ENCODE data around the gene PINK1.

Gene PINK1

DNA sequence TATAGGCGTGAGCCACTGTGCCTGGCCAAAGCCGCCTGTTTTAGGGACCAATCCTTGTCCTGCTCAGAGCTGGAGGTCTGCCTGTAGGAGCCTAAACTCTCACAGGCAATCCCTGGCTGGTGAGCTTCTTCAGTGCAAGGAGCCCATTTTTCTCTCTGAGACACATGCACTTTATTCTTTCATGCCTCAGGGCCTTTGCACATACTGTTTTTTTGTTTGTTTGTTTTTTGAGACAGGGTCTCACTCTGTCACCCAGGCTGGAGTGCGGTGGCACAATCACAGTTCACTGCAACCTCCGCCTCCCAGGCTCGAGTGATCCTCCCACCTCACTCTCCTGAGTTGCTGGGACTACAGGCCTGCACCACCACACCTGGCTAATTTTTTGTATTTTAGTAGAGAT is 21.6 kb upstream of the PINK1 start:
- DNase-seq (ENCODE audit: low spot score) = no peak

GRCh38 chr1:20612221-20612746 is 21.0 kb upstream of the PINK1 start:
- no peak for DNase-seq (ENCODE audit: low spot score)

GRCh38 chr1:20614131-20614579 is 19.1 kb upstream of the PINK1 start:
- no peak for DNase-seq (ENCODE audit: low spot score)

DNA sequence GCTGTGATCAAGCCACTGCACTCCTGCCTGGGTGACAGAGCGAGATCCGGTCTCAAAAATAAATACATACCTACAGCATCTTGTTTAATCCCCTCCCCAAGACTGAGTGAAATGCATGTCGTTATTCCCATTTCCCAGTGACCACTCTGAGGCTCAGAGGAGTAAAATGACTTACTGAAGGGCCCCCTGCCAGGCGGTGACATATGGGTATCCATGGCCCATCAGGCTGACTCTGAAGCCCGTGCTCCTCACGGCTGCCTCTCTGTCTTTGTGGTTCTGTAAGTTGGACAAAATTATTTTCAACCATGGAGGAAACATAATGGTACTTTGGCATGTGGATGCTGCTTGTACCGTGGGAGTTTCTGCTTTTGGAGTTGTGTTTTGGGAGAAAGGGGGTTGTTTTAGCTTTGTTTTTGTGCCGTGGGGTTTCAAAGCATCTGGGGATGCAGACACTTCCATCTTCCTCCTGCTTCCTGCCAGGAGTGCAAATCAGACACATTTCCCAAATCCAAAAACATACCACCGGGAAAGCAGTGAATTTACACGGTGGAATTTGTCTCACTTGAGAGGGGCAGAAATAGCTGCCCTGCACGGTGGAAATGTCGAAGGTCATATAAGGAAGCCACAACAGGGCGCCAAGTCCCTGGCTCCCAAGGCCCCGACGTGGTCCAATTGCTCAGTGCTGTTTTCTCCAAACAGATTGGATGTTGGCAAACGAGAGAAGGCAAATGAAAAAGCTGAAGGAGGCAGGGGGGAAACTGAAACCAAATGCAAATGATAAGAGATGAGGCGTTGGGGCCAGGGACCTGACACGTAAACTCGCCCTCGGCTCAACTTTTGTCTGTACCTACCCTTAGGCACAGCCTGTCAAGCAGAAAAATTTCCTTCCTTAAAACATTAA is 17.1 kb upstream of the PINK1 start:
- DNase-seq (ENCODE audit: low spot score) = peak; percentile 44

DNA sequence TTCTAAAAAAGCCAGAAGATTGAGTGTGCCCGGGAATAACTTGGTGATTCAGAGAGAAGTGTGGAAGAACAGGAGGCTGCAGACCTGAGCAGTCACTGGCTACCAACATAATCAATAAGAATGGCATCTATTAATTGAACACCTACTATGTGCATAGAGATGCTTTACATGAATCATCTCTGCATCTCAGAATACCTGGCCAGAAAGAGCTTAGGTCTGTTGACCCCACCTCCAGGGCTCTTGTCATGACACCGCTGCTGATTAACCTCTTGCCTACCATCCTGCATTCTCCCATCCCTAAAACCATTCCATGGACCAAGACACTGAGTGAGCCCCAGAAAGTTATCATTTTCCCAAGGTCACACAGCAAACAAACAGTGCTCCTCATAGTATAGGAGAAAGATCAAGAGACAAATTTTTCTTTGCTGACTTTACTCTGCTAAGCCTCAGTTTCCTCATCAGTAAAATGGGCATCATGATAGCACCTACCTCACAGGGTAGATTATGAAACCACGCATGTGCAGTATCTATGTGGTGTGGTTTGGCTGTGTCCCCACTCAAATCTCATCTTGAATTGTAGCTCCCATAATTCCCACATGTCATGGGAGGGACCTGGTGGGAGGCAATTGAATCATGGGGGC is 16.3 kb upstream of the PINK1 start:
- no peak for DNase-seq (ENCODE audit: low spot score)

DNA sequence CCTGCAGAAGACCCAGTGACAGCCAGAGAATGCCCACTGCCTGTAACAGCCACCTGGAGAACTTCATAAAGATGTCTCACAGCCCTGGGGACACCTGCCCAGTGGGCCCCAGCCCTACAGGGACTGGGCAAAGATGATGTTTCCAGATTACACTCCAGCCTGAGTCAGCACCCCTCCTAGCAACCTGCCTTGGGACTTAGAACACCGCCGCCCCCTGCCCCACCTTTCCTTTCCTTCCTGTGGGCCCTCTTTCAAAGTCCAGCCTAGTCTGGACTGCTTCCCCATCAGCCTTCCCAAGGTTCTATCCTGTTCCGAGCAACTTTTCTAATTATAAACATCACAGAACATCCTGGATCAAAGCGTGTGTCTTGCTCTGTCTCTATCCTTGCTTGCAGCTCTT is 14.7 kb upstream of the PINK1 start:
- no peak for DNase-seq (ENCODE audit: low spot score)

DNA sequence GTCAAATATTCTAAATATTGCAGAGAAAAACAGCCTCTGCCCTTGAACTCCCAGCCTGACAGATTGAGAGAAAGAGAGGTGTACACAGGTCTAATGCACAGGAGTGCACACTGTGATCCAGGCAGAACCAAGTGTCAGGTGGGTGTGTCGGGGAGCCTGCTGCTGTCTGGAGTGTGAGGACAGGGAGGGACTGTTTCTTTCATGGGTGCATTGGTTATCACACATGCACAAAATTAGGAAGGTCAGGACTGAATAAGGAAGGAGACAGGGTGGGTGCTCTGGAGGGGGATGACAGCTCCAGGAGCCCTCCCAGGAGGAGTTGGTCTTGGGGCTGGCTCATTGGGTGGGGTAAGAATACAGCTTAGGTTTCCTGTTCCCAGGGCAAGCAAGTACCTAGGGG is 13.3 kb upstream of the PINK1 start:
- DNase-seq (ENCODE audit: low spot score) = no peak

GRCh38 chr1:20621012-20621411 is 12.2 kb upstream of the PINK1 start:
- DNase-seq (ENCODE audit: low spot score) = no peak

- DNase-seq (ENCODE audit: low spot score) = no peak
Measured at GRCh38 chr1:20624709-20625108, 8.5 kb upstream of the PINK1 start.

DNA sequence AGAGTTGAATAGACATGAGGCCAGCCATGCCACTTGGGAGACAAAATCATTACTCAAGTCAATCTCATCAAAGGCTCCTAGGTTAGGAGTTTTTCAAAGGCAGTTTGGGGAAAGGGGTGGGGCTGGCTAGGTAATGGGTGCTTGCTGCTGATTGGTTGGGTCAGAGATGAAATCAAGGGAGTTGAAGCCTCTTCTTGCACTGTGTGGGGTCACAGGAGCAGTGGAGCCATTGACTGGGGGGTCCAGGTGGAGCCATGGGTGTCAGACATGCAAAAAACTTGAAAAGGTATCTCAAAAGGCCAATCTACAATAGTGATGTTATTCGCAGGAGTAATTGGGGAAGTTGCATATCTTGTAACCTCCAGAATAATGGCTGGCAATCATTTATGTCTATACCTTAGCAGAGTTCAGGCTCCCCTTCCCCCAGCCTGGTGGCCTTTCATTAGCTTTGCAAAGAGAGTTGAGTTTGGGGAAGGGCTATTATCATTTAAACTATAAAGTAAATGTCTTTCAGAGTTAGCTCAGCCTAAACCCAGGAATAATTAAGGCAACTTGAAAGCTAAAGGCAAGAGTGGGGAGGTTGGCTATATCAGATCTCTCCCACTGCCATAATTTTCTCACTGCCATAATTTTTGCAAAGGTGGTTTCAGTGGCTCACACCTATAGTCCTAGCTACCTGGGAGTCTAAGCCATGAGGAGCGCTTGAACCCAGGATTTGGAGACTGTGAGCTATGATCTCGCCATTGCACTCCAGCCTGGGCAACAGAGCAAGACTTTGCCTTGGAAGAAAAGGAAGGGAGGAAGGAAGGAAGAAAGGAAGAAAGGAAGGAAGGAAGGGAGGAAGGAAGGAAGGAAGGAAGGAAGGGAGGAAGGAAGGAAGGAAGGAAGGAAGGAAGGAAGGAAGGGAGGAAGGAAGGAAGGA is 7.8 kb upstream of the PINK1 start:
- DNase-seq (ENCODE audit: low spot score) = no peak

- DNase-seq (ENCODE audit: low spot score) = no peak
Measured at GRCh38 chr1:20626098-20626427, 7.2 kb upstream of the PINK1 start.

GRCh38 chr1:20626524-20626923 is 6.7 kb upstream of the PINK1 start:
- no peak for DNase-seq (ENCODE audit: low spot score)

GRCh38 chr1:20630729-20631128 is 2.5 kb upstream of the PINK1 start:
- DNase-seq (ENCODE audit: low spot score) = no peak

- no peak for DNase-seq (ENCODE audit: low spot score)
Measured at GRCh38 chr1:20632386-20632785, 872 bp upstream of the PINK1 start.

DNA sequence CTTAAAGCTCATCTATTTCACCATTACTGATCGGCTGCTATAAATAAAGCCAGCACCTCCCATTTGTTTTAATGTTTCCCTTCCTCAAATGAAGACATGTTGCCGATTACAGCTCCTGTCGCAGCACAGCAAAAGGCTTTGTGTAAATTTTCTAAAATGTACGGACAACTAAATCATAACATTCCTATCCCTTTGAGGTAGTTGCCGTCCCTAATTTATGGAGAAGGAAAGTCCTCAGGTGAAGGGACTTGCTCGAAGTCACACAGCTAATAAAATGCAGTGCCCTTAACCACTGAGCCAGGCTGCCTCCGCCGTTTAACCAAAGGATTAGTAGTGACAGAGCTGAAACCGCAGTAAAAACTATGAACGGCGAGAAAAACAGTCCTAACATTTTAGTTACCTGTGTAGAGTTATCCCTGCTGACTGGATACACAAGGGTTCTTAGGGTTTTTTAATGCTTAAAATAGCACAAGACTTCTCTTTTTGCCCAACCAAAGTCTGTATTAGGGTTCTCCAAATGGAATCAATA is 871 bp downstream of the PINK1 start:
- DNase-seq (ENCODE audit: low spot score) = no peak

DNA sequence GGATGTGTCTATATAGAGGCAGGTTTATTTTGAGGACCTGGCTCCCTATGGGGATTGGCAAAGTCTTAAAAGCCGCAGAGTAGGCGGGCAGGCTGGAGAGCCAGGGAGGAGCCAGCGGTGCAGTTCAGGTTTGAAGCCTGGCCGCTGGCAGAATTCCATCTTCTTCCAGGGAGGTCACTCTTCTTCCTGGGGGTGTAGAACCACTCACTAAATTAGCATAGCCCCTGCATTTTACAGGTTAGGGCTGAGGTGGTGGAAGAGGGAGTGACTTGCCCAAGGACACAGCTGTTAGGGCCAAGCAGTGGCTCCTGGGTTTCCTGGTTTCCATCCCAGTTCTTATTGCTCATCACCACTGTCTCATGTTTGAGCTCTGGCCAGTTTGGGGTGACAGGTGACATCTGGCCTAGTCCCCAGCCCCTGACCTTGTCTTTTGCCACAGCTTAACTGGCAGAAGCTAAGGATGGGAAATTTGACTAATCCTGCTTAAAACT is 1.4 kb downstream of the PINK1 start:
- peak; percentile 51 for DNase-seq (ENCODE audit: low spot score)

- DNase-seq (ENCODE audit: low spot score) = no peak
Measured at GRCh38 chr1:20636785-20637347, 3.6 kb downstream of the PINK1 start.

- DNase-seq (ENCODE audit: low spot score) = peak; percentile 72
Measured at GRCh38 chr1:20640183-20640597, 6.9 kb downstream of the PINK1 start.

- no peak for DNase-seq (ENCODE audit: low spot score)
Measured at GRCh38 chr1:20641975-20642374, 8.7 kb downstream of the PINK1 start.

GRCh38 chr1:20643080-20643479 is 9.8 kb downstream of the PINK1 start:
- DNase-seq (ENCODE audit: low spot score) = no peak

DNA sequence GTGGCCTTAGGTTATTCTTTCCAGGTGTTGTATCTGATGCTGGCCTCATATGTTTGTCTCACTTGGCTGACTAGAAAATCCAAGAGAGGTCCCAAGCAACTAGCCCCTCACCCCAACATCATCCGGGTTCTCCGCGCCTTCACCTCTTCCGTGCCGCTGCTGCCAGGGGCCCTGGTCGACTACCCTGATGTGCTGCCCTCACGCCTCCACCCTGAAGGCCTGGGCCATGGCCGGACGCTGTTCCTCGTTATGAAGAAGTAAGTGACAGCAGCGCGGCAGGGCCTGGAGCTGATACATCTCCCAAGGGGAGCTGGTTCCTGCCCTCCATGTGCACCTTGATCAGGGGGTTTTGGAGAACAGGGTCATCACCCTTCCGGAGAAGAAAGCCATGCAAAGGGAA is 11.2 kb downstream of the PINK1 start:
- no peak for DNase-seq (ENCODE audit: low spot score)

GRCh38 chr1:20645414-20645813 is 12.2 kb downstream of the PINK1 start:
- no peak for DNase-seq (ENCODE audit: low spot score)
